ENCODE results near the gene TAF3. TPM values are rescaled to one million over a fixed set of nuclear protein-coding genes. Genes with fewer than 3 reads are reported as not detected.

The TAF3 gene
- total RNA-seq, 1 donor from 2014 or later: 12.7 TPM

DNA sequence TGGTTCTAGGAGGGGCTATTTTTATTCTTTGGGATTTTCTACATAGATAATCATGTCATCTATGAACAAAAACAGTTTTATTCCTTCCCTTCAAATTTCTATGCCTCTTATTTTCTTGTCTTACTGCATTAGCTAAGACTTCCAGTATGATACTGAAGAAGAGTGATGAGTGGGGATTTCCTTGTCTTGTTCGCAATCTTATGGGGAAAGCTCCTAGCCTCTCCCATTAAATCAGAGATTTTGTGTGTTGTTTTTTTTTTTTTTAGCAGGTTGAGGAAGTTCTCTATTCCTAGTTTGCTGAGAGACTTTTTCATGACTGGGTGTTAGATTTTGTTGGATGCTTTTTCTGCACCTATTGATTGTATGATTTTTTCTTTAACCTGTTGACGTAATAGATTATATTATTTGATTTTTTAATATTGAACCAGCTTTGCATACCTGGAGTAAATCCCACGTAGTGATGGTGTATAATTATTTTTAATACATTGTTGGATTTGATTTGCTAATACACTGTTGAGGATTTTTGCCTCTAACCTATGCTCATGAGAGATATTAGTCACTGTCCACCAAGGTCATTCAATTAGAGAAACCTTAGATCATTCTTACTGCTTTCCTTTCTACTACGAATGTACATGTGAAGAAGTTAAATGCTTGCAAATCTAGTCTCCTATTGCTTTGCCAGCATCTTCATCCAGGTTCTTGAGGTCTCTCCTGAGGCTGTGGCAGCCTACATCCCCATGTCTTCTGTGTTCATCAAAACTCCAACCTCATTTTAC lies 23.9 kb upstream of the TAF3 start:
- intact Hi-C loops (cut with micrococcal nuclease): no loop called here
- no peak for DNase-seq

GRCh38 chr10:7795605-7796004 lies 22.7 kb upstream of the TAF3 start:
- Histone ChIP-seq H3K27ac (replicated peaks) (peak overlapping the region; percentile 55), H3K4me3 (peak overlapping the region; percentile 9), H3K4me1 (peaks cover 79% of the 10 kb centered on the region), H3K36me3 (peaks cover 43% of the 10 kb centered on the region), H3K27me3 (ENCODE audit: low read depth) (no peaks in the 10 kb centered on the region), H3K9me3 (replicated peaks) (no peaks in the 10 kb centered on the region)
- DNase-seq: no peak
- TF ChIP-seq CTCF (IDR thresholded peaks at IDR 0.05; ENCODE audit: borderline replicate concordance): no peak
- intact Hi-C loops (cut with micrococcal nuclease): no loop called here

More for the DNA sequence above, 23.9 kb upstream of the TAF3 start:
- peak overlapping the region; percentile 9 for H3K4me3 ChIP-seq
- TF ChIP-seq CTCF (IDR thresholded peaks at IDR 0.05; ENCODE audit: borderline replicate concordance): no peak
- H3K36me3 ChIP-seq: peaks cover 32% of the 10 kb centered on the region
- H3K27me3 ChIP-seq (ENCODE audit: low read depth): no peaks in the 10 kb centered on the region
- peak overlapping the region; percentile 4 for H3K27ac ChIP-seq (replicated peaks)
- peaks cover 91% of the 10 kb centered on the region for H3K4me1 ChIP-seq
- H3K9me3 ChIP-seq (replicated peaks): no peaks in the 10 kb centered on the region

GRCh38 chr10:7797582-7797981 lies 20.7 kb upstream of the TAF3 start:
- no peak for TF ChIP-seq CTCF (IDR thresholded peaks at IDR 0.05; ENCODE audit: borderline replicate concordance)
- intact Hi-C loops (cut with micrococcal nuclease): no loop called here
- DNase-seq: peak; percentile 29
- no peaks in the 10 kb centered on the region for H3K27me3 ChIP-seq (ENCODE audit: low read depth)
- peaks cover 74% of the 10 kb centered on the region for H3K4me1 ChIP-seq
- H3K36me3 ChIP-seq: peaks cover 63% of the 10 kb centered on the region
- peak overlapping the region; percentile 72 for H3K27ac ChIP-seq (replicated peaks)
- H3K4me3 ChIP-seq: no peak overlapping the region
- H3K9me3 ChIP-seq (replicated peaks): no peaks in the 10 kb centered on the region

DNA sequence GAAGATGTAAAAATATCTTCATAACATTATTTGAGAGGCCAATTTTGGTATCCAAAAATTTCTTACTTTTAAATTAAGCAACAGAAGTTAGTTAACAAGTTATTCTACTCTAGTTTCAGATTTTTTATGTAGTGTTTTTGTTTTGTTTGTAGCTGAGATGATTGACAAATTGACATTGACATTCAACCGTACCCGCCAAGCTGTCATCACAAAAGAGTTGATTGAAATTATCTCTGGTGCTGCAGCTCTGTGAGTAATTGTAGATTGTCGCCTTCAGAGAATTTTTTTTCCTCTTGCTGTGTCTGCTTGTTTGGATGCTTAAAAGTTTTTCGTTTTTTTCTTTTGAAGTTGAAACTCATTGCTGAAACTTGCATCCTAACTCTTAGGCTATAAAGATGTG lies 15.7 kb upstream of the TAF3 start:
- no peak for DNase-seq
- no peak for TF ChIP-seq CTCF (IDR thresholded peaks at IDR 0.05; ENCODE audit: borderline replicate concordance)
- Histone ChIP-seq H3K36me3 (peaks cover 100% of the 10 kb centered on the region), H3K4me3 (no peak overlapping the region), H3K4me1 (peaks cover 49% of the 10 kb centered on the region), H3K9me3 (replicated peaks) (no peaks in the 10 kb centered on the region), H3K27ac (replicated peaks) (no peak overlapping the region), H3K27me3 (ENCODE audit: low read depth) (no peaks in the 10 kb centered on the region)
- intact Hi-C loops (cut with micrococcal nuclease): no loop called here

DNA sequence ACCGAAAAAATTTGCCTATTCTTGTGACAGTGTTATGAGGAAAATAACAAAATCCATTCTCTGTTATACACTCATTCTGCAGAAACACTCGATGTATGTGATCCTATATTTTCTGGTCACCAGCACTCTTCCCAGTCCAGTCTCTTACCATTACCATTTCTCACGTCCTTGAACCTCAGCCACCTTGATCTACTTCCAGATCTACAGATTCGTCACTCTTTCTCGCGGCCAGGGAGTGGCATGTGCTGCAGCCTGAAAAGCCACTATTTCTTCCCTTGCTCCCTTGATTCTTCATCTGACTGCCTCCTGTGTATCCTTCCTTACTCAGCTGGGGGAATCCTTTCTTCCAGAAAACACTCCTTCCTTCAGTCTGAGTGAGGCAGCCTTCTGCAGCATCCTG lies 14.1 kb upstream of the TAF3 start:
- intact Hi-C loops (cut with micrococcal nuclease): no loop called here
- peak overlapping the region; percentile 0 for H3K4me3 ChIP-seq
- H3K36me3 ChIP-seq: peaks cover 100% of the 10 kb centered on the region
- peaks cover 40% of the 10 kb centered on the region for H3K4me1 ChIP-seq
- no peak for DNase-seq
- no peak for TF ChIP-seq CTCF (IDR thresholded peaks at IDR 0.05; ENCODE audit: borderline replicate concordance)
- no peak overlapping the region for H3K27ac ChIP-seq (replicated peaks)
- H3K9me3 ChIP-seq (replicated peaks): no peaks in the 10 kb centered on the region
- H3K27me3 ChIP-seq (ENCODE audit: low read depth): no peaks in the 10 kb centered on the region
